Stimulated activated CD4-positive, alpha-beta T cell treated with anti-CD3 and anti-CD28 coated beads, Interleukin-4, amount 100 ng/mL, for 4 hours (primary cell): ENCODE results near the gene PSKH1.

Experiments used
- DNase-seq, 2 experiments: peaks; one replicate each; pipeline ENCODE4 v3.0.0-alpha.2; 2020

Gene PSKH1

DNA sequence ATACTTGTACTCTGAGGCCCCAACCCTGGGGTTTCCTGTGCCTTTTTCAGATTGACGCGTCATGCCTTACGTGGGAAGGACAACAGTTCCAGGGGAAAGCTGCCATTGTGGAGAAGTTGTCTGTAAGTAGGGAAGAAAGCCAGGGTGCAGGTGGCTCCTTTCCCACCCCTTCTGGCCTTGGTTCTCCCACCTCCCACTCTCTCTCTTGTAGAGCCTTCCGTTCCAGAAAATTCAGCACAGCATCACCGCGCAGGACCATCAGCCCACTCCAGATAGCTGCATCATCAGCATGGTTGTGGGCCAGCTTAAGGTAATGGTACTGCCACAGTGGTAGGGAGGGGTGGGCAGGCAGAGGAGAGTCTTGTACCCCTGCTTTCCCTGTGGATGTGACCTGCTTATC is 24.8 kb upstream of the PSKH1 start:
- DNase-seq = no peak

DNA sequence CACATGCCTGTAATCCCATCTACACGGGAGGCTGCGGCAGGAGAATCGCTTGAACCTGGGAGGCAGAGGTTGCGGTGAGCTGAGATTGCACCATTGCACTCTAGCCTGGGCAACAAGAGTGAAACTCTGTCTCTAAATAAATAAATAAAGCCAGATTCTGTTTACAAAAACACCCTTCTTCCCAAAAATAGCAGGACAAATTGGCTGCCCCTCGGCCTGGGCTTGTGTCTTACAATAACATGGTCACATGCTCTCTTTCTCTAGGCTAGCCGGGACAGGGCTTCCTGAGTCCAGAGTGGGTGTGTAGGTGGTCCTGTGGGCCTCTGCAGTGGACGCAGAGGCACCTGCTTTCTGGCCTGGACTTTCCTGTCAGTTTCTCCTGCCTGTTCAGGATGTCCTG is 23.4 kb upstream of the PSKH1 start:
- DNase-seq = no peak

DNA sequence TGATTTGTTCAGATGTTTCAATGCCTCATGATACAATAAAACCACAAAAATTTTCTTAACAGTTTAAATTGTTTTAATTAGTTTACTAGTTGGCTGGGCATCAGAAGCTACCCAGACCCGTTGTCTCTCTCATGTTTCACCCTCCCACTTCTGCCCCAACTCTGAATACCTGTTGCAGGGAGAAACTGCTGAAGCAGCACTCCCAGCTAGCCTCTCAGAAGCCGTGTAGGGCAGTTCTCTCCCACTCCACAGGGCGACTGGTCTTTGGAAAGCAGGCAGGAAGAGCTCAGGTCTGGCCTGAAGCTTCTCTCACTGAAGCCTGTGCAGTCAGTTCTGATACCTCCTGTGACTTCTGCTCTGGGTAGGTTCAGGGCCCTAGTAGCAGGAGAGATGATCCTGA is 21.8 kb upstream of the PSKH1 start:
- DNase-seq = no peak

DNA sequence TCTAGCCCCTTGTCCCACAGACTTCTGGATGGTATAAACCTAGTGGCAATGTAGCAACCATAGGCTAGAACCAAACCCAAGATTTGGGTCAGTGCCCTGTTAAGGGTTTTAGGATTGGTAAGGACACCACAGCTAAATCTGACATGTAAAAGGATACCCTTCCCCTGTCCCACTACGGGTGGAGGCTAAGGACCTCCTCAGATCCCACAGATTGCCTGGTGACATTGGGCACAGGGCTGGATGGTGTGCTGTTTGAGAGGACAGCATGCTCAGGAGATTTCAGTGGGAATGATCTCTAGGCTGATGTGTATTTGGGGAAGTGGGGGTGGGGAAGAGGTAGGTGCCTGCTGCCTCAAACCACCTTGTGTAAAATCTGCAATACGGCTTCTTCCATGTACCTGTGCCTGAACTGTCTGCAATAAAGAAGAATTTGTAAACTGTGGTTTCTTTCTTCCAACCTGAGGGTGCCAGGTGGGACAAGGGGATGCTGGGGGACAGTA is 20.9 kb upstream of the PSKH1 start:
- DNase-seq = no peak

DNA sequence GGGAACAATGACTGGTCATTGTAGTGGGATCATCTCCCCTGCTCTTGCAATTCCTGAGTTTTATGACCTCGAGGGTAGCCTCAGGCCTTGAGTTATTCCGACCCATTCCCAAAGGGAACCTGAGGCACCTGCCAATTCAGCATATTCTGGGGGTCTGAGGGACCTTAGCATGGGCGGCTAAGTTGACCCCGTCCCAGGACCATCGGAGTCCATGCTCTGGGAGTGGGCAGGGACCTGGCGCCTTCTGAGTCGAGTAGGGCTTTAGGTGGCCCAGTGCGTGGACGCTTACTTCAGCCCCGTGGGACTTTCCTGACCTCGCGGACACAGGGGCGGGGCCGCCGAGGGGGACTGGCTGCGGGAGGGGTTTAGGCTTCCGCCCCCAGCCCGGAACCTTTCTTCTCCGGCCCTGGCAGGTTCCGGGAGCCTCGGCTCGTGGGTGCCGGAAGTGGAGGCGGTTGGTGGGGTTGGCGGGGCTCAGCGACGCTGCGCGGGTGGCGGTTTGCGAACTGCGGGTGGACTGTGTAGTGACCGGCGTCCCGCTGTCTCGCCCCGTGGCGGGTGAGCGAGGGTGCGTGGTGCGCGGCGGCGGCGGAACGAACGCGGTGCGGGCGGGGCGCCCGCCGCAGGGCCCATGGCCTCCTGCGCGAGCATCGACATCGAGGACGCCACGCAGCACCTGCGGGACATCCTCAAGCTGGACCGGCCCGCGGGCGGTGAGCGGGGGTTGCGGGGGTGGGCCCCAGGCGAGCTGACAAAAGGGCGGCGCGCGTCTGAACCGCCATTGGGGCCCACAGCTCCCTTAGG is 20.2 kb upstream of the PSKH1 start, which contains the start of gene EDC4:
Gene EDC4 (plus strand): TSS at position 422 of the 804 bp plus-strand sequence. CDS start 210 bp downstream, at position 632.
- DNase-seq = peak; percentile 82 to 85

DNA sequence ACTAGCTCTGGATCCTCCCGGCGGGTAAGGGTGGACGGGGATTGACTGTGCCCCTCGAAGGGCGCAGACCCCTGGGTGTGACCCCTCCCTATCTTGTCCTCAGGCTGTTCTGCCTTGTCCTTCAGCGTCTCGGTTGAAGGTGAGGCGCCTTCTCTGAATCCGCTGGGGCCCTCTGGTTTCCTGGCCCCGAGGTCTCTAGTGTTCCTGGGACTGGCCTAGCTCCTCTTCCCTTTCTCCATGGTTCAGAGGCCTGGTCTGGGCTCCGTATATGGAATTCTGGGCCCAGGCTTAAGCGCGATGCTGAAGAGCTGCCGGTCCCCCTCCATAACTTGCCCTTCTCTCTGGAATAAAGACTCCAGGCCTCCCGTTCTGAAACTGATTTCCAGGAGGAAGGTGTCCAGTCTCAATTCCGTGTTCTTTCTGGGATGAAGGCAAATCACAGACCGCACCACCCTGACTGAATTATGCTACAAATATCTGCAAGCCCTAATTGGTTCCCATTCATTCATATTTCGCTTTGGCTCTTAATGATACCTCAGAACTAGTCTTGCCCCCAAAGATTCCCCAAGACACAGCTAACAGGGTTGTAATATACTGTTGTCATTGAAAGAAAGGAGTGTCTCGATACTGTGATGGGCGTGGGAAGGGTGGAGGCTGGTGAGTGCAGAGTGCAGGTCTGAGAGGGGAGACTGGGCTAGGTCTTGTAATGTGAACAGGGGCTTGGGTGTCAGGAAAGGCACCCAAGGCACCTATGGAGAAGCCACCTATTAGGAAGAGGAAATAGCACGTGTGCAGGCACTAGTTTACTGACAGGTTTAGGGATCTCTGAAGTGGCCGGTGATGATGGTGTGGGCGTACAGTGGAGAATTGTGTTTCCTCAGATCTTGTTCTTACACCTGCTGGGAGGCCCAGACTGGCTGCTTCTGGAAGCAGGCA is 19.4 kb upstream of the PSKH1 start:
- no peak for DNase-seq

DNA sequence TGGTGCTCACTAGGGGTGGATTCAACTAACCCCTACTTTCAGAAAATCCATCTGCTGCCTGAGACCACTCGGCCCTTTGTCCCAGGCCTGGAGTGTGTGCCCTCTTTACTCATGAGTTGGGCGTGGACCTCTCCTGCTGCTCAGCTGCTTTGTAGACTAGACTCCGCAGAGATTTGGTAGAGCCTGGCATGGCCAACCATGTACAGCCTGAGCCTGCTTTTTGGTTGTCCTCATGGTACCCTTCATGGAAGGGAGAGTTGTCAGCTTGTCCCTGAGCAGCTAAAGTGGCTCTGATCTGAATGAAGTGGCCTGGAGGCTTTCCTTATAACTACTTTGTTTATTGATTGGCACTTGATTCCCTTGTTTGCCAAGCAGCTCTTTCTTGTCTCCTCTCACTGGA is 18.7 kb upstream of the PSKH1 start:
- DNase-seq = no peak

DNA sequence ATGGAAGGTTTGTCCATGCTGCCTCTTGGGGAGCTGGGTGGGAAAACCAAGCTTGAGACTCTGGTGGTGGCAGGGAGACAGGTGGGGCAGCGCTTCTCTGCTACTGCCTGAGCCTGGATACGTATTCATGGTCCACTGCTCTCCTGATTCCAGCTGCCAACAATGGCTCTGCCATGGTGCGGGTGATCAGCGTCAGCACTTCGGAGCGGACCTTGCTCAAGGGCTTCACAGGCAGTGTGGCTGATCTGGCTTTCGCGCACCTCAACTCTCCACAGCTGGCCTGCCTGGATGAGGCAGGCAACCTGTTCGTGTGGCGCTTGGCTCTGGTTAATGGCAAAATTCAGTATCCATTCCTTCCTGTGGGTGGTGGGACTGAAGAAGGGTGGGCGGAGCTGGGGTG is 16.0 kb upstream of the PSKH1 start:
- DNase-seq = no peak

DNA sequence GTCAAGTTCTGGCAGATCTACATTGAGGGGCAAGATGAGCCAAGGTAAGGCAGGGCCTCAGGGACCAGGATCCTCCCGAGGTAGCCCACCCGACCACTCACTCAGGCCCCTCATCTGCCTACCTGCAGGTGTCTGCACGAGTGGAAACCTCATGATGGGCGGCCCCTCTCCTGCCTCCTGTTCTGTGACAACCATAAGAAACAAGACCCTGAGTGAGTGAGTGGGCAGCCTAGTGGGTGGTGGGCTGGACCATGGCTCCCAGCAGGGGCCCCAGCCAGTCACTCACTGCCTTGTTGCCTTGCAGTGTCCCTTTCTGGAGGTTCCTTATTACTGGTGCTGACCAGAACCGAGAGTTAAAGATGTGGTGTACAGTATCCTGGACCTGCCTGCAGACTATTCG is 14.8 kb upstream of the PSKH1 start:
- DNase-seq = no peak

DNA sequence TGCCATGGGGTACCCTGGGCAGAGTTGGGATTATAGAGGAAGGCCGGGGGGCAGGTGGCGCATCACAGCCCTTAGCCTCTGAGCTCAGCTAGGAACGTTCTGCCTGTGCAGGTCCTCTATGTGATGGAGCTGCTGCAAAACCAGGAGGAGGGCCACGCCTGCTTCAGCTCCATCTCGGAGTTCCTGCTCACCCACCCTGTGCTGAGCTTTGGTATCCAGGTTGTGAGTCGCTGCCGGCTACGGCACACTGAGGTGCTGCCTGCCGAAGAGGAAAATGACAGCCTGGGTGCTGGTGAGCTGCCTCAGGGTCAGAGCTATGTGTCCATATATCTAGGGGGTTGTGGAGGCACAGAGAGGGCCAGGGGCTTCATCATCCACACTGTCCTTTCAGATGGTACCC is 14.2 kb upstream of the PSKH1 start:
- DNase-seq = no peak

DNA sequence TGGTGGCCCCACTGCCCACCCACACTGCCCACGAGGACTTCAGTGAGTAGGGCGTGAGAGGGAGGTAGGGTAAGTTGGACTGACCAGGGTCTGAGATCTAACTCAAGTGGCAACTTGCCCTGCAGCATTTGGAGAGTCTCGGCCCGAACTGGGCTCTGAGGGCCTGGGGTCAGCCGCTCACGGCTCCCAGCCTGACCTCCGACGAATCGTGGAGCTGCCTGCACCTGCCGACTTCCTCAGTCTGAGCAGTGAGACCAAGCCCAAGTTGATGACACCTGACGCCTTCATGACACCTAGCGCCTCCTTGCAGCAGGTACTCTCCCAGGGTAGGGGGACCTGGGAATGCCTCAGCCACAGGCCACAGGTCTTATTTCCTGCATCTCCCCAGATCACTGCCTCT is 13.6 kb upstream of the PSKH1 start:
- no peak for DNase-seq

DNA sequence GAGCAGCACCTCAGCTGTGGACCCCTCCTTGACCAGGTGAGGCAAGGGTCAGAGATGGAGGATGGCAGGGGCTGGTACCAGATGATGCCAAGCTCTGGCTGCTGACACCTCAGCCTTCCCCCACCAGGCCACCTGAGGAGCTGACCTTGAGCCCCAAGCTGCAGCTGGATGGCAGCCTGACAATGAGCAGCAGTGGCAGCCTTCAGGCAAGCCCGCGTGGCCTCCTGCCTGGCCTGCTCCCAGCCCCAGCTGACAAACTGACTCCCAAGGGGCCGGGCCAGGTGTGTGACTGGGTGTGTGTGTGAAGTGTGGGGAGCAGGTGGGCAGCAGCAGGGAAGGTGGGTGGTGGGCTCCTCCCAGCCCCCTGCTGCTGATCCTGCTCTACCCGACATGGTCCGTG is 13.1 kb upstream of the PSKH1 start:
- DNase-seq = no peak

DNA sequence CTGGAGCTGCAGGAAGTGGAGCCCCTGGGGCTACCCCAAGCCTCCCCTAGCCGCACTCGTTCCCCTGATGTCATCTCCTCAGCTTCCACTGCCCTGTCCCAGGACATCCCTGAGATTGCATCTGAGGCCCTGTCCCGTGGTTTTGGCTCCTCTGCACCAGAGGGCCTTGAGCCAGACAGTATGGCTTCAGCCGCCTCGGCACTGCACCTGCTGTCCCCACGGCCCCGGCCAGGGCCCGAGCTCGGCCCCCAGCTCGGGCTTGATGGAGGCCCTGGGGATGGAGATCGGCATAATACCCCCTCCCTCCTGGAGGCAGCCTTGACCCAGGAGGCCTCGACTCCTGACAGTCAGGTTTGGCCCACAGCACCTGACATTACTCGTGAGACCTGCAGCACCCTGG is 12.5 kb upstream of the PSKH1 start:
- DNase-seq = no peak

DNA sequence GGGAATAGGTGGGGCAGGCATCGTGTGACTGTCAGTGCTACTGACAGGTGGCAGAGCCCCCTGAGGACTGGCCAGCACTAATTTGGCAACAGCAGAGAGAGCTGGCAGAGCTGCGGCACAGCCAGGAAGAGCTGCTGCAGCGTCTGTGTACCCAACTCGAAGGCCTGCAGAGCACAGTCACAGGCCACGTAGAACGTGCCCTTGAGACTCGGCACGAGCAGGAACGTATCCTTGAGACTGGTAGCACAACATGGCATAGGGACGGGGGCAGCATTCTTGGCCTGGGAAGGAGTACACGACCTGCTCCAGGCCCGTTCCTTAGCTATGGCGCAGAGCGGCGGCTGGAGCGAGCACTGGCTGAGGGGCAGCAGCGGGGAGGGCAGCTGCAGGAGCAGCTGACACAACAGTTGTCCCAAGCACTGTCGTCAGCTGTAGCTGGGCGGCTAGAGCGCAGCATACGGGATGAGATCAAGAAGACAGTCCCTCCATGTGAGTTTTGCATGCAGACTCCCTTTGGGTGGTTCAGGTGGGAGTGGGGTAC is 11.4 kb upstream of the PSKH1 start:
- no peak for DNase-seq

DNA sequence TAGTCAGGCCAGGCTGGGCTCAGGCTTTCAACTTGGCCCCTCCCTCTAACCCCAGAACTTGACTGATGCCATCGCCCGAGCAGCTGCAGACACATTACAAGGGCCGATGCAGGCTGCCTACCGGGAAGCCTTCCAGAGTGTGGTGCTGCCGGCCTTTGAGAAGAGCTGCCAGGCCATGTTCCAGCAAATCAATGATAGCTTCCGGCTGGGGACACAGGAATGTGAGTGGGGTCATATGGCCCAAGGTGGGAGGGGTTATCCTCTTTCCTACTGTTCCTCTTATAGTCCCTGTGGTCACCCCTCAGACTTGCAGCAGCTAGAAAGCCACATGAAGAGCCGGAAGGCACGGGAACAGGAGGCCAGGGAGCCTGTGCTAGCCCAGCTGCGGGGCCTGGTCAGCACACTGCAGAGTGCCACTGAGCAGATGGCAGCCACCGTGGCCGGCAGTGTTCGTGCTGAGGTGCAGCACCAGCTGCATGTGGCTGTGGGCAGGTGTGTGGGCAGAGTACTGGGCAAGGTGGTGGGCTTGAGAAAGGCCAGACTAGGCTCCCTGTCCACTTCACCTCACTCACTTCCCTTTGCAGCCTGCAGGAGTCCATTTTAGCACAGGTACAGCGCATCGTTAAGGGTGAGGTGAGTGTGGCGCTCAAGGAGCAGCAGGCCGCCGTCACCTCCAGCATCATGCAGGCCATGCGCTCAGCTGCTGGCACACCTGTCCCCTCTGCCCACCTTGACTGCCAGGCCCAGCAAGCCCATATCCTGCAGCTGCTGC is 10.5 kb upstream of the PSKH1 start:
- DNase-seq = no peak

DNA sequence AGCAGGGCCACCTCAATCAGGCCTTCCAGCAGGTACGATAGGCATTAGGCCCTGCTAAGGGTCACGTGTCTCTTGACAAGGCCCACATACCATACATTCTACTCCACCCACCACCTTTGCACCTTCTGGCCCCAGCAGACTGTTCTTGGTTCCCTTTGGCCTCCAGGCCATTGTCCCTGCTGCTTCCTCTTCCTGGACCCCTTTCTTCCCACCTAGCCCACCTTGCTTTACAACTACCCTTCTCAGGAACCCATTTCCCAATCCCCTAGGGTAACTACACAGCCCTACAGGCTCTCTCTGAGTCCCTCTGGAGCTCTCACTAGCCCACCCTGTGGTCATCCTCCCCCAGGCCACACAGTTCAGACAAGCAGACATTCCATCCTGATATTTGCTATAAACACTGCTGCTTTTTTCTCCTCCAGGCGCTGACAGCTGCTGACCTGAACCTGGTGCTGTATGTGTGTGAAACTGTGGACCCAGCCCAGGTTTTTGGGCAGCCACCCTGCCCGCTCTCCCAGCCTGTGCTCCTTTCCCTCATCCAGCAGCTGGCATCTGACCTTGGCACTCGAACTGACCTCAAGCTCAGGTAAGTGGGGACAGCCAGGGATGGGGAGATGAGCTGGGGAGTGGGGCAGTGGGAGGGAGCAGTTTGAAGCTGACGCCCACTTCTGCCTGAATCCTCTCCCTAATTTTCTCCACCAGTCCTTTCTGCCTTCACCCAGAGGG is 9.7 kb upstream of the PSKH1 start:
- DNase-seq = no peak

DNA sequence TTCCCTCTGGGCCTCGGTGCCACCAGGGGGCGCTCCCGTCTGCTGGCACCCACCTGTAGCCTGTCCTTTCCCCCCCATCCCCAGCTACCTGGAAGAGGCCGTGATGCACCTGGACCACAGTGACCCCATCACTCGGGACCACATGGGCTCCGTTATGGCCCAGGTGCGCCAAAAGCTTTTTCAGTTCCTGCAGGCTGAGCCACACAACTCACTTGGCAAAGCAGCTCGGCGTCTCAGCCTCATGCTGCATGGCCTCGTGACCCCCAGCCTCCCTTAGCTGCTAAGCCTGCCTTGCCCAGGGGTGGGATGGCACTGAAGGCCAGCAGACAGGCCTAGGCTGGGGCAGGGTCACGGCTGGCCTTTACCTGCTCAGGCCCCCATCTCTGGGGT is 9.2 kb upstream of the PSKH1 start:
- peak; percentile 60 to 73 for DNase-seq

DNA sequence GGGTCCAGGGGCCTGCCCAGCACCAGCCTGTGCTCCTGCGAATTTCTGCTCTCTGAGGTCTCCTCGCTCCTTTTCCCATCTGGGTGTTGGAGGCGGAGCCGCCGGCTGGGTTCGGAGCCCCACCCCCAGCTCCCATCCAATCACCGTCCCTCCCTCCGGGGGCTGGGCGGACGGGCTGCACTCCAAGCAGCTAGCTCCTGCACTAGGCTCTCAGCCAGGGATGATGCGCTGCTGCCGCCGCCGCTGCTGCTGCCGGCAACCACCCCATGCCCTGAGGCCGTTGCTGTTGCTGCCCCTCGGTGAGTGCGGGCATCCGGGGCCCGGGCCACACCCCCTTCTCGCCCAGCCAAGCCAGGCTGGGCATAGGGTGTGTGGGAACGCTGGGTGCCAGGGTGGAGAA is 8.4 kb upstream of the PSKH1 start, which contains the start of gene NRN1L:
Gene NRN1L (plus strand): TSS at position 202 of the 400 bp plus-strand sequence. CDS start 19 bp downstream, at position 221.
- no peak for DNase-seq

DNA sequence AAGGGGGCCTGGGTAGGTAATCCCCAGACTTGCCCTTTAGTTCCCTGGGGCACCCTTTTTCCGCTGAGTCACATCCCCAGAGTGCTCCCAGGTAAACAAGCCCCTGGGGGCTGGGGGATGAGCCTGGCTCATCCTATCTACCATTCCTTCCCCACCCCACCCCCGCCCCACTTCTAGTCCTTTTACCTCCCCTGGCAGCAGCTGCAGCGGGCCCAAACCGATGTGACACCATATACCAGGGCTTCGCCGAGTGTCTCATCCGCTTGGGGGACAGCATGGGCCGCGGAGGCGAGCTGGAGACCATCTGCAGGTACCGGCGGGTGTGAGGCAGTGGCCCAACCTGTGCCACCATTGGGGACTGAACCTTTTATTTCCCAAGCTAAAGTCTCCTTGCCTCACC is 7.5 kb upstream of the PSKH1 start:
- no peak for DNase-seq

DNA sequence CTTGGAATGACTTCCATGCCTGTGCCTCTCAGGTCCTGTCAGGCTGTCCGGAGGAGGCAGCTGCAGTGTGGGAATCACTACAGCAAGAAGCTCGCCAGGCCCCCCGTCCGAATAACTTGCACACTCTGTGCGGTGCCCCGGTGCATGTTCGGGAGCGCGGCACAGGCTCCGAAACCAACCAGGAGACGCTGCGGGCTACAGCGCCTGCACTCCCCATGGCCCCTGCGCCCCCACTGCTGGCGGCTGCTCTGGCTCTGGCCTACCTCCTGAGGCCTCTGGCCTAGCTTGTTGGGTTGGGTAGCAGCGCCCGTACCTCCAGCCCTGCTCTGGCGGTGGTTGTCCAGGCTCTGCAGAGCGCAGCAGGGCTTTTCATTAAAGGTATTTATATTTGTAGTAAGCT is 7.1 kb upstream of the PSKH1 start:
- DNase-seq = no peak

DNA sequence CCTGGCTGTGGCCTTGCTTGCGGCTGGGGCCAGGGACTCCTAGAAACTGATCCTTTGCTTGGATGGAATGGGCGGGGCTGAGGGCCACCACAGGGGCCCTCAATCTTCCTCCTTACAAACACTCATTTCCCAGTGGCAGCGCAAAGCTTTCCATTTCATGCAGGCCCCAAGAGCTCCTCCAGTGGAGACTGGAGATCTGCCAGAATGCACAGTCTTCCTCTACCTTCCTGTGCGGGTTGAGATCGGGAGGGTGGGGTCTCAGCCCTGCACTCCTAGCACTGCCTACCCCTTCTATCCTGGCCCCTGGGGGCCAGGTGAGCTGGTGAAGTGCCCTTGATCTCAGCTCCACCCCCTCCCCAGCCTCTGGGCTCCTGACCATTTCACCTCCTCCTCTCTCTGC is 6.7 kb upstream of the PSKH1 start:
- no peak for DNase-seq

DNA sequence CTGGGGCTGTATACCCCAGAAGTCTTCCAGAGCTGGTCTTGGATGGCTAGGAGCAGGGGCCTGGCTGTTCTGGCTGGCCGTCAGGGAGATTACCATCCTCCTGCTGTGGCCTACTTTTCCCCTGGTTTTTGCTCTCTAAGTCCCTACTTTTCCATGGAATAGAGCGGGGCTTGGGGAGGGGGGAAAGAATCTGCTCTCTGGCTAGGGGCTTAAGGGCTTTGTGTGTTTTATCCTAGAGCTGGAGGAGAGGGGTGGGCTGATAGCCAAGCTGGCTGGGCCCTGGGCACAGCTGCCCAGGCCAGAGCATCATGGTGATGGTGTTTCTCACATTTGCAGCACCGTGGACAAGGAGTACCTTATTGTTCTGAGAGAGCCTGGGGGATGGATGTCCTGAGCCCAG is 4.7 kb upstream of the PSKH1 start:
- no peak for DNase-seq
